Measurements from ENCODE around the gene WDR93.

WDR93 gene

DNA sequence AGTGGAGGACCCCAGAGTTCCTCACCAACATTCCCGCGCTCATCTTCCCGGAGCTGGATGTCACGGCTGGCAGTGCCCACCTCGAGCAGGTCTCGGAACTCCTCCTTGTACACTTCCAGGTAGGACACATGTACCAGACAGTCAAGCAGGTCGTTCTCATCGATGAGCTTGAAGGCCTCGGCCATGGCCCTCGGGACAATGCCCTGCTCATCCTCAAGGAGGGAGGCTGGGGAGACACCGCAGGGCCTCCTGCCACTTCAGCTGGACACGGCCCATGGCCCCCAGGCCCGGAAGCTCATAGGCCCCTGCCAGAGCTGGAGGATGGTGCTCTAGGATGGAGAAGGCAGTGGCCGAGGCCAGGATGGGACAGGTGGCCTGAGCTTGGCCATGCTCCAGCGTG lies 40.9 kb upstream of the WDR93 start:
- TF ChIP-seq, protein P1, sequence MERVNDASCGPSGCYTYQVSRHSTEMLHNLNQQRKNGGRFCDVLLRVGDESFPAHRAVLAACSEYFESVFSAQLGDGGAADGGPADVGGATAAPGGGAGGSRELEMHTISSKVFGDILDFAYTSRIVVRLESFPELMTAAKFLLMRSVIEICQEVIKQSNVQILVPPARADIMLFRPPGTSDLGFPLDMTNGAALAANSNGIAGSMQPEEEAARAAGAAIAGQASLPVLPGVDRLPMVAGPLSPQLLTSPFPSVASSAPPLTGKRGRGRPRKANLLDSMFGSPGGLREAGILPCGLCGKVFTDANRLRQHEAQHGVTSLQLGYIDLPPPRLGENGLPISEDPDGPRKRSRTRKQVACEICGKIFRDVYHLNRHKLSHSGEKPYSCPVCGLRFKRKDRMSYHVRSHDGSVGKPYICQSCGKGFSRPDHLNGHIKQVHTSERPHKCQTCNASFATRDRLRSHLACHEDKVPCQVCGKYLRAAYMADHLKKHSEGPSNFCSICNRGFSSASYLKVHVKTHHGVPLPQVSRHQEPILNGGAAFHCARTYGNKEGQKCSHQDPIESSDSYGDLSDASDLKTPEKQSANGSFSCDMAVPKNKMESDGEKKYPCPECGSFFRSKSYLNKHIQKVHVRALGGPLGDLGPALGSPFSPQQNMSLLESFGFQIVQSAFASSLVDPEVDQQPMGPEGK (CRISPR knock-in tag; IDR thresholded peaks at IDR 0.05; ENCODE audit: borderline replicate concordance), result no peak
- no peak for TF ChIP-seq ZNF565 (CRISPR knock-in tag; conservative IDR thresholded peaks at IDR 0.05; ENCODE audit: low read depth)
- TF ChIP-seq TCF4 (CRISPR knock-in tag; IDR thresholded peaks at IDR 0.05; ENCODE audit: borderline replicate concordance), result no peak
- no peak for TF ChIP-seq ESRRG (CRISPR knock-in tag; IDR thresholded peaks at IDR 0.05)
- TF ChIP-seq ISL1 (CRISPR knock-in tag; IDR thresholded peaks at IDR 0.05), result no peak
- no peak for TF ChIP-seq SNAI2 (CRISPR knock-in tag; IDR thresholded peaks at IDR 0.05)
- TF ChIP-seq ZC3H10 (CRISPR knock-in tag; IDR thresholded peaks at IDR 0.05), result no peak
- TF ChIP-seq OSR1 (CRISPR knock-in tag; IDR thresholded peaks at IDR 0.05), result no peak
- TF ChIP-seq, protein P2, sequence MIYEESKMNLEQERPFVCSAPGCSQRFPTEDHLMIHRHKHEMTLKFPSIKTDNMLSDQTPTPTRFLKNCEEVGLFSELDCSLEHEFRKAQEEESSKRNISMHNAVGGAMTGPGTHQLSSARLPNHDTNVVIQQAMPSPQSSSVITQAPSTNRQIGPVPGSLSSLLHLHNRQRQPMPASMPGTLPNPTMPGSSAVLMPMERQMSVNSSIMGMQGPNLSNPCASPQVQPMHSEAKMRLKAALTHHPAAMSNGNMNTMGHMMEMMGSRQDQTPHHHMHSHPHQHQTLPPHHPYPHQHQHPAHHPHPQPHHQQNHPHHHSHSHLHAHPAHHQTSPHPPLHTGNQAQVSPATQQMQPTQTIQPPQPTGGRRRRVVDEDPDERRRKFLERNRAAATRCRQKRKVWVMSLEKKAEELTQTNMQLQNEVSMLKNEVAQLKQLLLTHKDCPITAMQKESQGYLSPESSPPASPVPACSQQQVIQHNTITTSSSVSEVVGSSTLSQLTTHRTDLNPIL (CRISPR knock-in tag; IDR thresholded peaks at IDR 0.05; ENCODE audit: low read depth), result no peak
- no peak for TF ChIP-seq ZNF8 (CRISPR knock-in tag; IDR thresholded peaks at IDR 0.05)
- no peak for ATAC-seq

DNA sequence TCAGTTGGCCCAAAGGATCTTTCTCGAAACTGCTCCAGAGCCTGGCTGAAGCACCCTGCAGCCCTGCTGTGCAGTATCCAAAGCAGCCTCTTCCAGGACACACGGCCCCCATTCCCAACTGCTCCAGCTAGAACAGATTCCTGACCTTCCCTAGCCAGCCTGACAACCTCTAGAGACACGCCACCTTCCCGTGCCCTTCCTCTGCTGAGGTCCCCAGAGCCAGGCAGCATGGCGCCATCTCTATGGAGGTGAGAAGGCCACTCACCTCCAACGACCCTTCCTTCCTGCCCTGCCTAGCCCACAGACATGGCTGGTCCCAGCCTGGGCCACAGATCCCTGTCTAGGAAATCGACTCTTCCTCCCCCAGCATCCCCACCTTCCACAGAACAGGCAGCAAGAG lies 38.5 kb upstream of the WDR93 start:
- no peak for ATAC-seq
- TF ChIP-seq, protein P3, sequence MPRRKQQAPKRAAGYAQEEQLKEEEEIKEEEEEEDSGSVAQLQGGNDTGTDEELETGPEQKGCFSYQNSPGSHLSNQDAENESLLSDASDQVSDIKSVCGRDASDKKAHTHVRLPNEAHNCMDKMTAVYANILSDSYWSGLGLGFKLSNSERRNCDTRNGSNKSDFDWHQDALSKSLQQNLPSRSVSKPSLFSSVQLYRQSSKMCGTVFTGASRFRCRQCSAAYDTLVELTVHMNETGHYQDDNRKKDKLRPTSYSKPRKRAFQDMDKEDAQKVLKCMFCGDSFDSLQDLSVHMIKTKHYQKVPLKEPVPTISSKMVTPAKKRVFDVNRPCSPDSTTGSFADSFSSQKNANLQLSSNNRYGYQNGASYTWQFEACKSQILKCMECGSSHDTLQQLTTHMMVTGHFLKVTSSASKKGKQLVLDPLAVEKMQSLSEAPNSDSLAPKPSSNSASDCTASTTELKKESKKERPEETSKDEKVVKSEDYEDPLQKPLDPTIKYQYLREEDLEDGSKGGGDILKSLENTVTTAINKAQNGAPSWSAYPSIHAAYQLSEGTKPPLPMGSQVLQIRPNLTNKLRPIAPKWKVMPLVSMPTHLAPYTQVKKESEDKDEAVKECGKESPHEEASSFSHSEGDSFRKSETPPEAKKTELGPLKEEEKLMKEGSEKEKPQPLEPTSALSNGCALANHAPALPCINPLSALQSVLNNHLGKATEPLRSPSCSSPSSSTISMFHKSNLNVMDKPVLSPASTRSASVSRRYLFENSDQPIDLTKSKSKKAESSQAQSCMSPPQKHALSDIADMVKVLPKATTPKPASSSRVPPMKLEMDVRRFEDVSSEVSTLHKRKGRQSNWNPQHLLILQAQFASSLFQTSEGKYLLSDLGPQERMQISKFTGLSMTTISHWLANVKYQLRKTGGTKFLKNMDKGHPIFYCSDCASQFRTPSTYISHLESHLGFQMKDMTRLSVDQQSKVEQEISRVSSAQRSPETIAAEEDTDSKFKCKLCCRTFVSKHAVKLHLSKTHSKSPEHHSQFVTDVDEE (CRISPR knock-in tag; IDR thresholded peaks at IDR 0.05), result no peak
- TF ChIP-seq ARNTL (CRISPR knock-in tag; IDR thresholded peaks at IDR 0.05; ENCODE audit: borderline replicate concordance, low read depth), result no peak
- TF ChIP-seq ZC3H10 (CRISPR knock-in tag; IDR thresholded peaks at IDR 0.05), result no peak
- no peak for TF ChIP-seq PPARA (CRISPR knock-in tag; IDR thresholded peaks at IDR 0.05; ENCODE audit: borderline replicate concordance)
- TF ChIP-seq CSRNP3 (CRISPR knock-in tag; IDR thresholded peaks at IDR 0.05), result no peak
- TF ChIP-seq, protein P1 (CRISPR knock-in tag; IDR thresholded peaks at IDR 0.05; ENCODE audit: borderline replicate concordance), result no peak
- TF ChIP-seq RARB (CRISPR knock-in tag; IDR thresholded peaks at IDR 0.05), result no peak
- TF ChIP-seq ESRRG (CRISPR knock-in tag; IDR thresholded peaks at IDR 0.05), result no peak

DNA sequence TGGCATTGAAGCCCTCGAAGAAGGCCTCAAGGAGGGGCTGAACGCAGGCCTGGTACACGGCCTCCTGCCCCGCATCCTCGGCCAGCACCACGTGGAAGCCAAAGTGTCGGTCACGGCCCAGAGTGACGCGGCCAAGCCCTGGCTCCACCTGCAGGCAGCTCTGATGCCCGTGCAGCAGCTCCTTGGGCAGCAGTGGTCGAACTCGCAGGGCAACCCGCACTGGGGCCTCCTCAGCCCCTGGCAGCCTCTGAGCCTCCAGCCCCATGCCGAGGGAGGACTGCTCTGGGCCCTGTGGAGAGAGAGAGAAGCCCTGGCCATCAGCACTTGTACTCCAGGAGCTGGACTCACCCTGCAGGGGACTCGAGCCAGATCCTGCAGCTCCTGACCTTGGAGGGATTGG lies 37.9 kb upstream of the WDR93 start:
- TF ChIP-seq RARB (CRISPR knock-in tag; IDR thresholded peaks at IDR 0.05) (no peak), TOX (CRISPR knock-in tag; IDR thresholded peaks at IDR 0.05; ENCODE audit: borderline replicate concordance) (no peak), OSR1 (CRISPR knock-in tag; IDR thresholded peaks at IDR 0.05) (no peak), ARNTL (CRISPR knock-in tag; IDR thresholded peaks at IDR 0.05; ENCODE audit: borderline replicate concordance, low read depth) (no peak), CSDC2 (CRISPR knock-in tag; IDR thresholded peaks at IDR 0.05) (no peak), TCF4 (CRISPR knock-in tag; IDR thresholded peaks at IDR 0.05; ENCODE audit: borderline replicate concordance) (no peak), CSRNP3 (CRISPR knock-in tag; IDR thresholded peaks at IDR 0.05) (no peak), ESRRG (CRISPR knock-in tag; IDR thresholded peaks at IDR 0.05) (no peak), SNAI2 (CRISPR knock-in tag; IDR thresholded peaks at IDR 0.05) (no peak), BACH2 (CRISPR knock-in tag; IDR thresholded peaks at IDR 0.05; ENCODE audit: borderline replicate concordance) (no peak), ZC3H10 (CRISPR knock-in tag; IDR thresholded peaks at IDR 0.05) (no peak), ZNF70 (CRISPR knock-in tag; IDR thresholded peaks at IDR 0.05) (no peak), ZFP3 (CRISPR knock-in tag; IDR thresholded peaks at IDR 0.05) (no peak), ISL1 (CRISPR knock-in tag; IDR thresholded peaks at IDR 0.05) (no peak), PPARA (CRISPR knock-in tag; IDR thresholded peaks at IDR 0.05; ENCODE audit: borderline replicate concordance) (no peak), ZFP30 (CRISPR knock-in tag; IDR thresholded peaks at IDR 0.05) (no peak)
- TF ChIP-seq, protein P1 (CRISPR knock-in tag; IDR thresholded peaks at IDR 0.05; ENCODE audit: borderline replicate concordance), result no peak
- TF ChIP-seq, protein P4, sequence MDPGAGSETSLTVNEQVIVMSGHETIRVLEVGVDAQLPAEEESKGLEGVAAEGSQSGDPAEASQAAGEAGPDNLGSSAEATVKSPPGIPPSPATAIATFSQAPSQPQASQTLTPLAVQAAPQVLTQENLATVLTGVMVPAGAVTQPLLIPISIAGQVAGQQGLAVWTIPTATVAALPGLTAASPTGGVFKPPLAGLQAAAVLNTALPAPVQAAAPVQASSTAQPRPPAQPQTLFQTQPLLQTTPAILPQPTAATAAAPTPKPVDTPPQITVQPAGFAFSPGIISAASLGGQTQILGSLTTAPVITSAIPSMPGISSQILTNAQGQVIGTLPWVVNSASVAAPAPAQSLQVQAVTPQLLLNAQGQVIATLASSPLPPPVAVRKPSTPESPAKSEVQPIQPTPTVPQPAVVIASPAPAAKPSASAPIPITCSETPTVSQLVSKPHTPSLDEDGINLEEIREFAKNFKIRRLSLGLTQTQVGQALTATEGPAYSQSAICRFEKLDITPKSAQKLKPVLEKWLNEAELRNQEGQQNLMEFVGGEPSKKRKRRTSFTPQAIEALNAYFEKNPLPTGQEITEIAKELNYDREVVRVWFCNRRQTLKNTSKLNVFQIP (CRISPR knock-in tag; IDR thresholded peaks at IDR 0.05; ENCODE audit: borderline replicate concordance, low read depth), result no peak
- no peak for ATAC-seq

Measured in SK-N-SH treated with all-trans-retinoic acid at 6 μM for 48 hours (cell line).